Osteocyte (in vitro differentiated cells): ENCODE measurements around the gene GLB1L2. TPM values are rescaled to one million over a fixed set of nuclear protein-coding genes. Genes with fewer than 3 reads are reported as not detected.

Experiments
- DNase-seq: peaks from one replicate; pipeline ENCODE4 v3.0.0; 2021; ENCODE audit warnings: mixed read lengths; ENCODE audit not compliant: unreplicated experiment; ENCODE audit errors: extremely low spot score
- H3K27ac Mint-ChIP-seq: one replicate; pipeline ENCODE4 v1.8.0; 2021; ENCODE audit warnings: mild to moderate bottlenecking, mixed read lengths; ENCODE audit not compliant: unreplicated experiment
- H3K27me3 Mint-ChIP-seq: one replicate; pipeline ENCODE4 v1.8.0; 2021; ENCODE audit warnings: mixed read lengths; ENCODE audit not compliant: unreplicated experiment
- H3K36me3 Mint-ChIP-seq: one replicate; pipeline ENCODE4 v1.8.0; 2021; ENCODE audit warnings: mixed read lengths; ENCODE audit not compliant: unreplicated experiment
- H3K4me1 Mint-ChIP-seq: one replicate; pipeline ENCODE4 v1.8.0; 2021; ENCODE audit warnings: mixed read lengths; ENCODE audit not compliant: unreplicated experiment
- H3K4me3 Mint-ChIP-seq: one replicate; pipeline ENCODE4 v1.8.0; 2021; ENCODE audit warnings: mild to moderate bottlenecking, moderate library complexity, mixed read lengths; ENCODE audit not compliant: unreplicated experiment
- H3K9me3 Mint-ChIP-seq: one replicate; pipeline ENCODE4 v1.8.0; 2021; ENCODE audit warnings: mixed read lengths; ENCODE audit not compliant: unreplicated experiment
- total RNA-seq: library from RNA; stranded (reverse); gene quantifications from 2 replicates; pipeline ENCODE4 v1.2.1, GENCODE V29; 2021
- TF ChIP-seq, protein P1 (sequence below): fragments of 200-600 bp; sonication (generic); IDR thresholded peaks from 2 replicates; pipeline ENCODE4 v1.5.0; 2021; ENCODE audit warnings: antibody characterized with exemption, mild to moderate bottlenecking, moderate library complexity

Gene GLB1L2
- total RNA-seq, 1 donor from 2014 or later = not detected

DNA sequence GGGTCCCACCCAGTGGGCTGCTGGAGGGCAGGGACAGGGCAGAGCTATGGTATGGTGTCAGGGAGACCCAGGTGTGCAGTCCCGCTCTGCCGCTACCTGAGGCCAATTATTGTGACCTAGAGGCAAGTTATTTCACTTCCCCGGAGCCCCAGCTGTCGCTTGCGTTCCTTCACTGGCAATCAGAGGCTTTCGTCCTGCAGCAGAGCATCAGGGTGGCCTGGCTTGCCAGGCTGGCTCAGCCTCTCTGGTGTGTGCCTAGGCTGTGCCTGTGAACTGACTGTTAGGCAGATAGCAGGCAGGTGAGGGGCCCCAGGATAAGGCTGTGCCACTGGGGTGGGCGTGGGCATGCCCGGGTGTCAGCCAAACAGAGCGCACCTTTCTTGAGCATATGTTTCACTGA is 31.4 kb downstream of the GLB1L2 start:
- no peaks in the 10 kb centered on the region for H3K4me1 Mint-ChIP-seq
- no peaks in the 10 kb centered on the region for H3K36me3 Mint-ChIP-seq
- H3K27me3 Mint-ChIP-seq = peaks cover 2% of the 10 kb centered on the region
- no peaks in the 10 kb centered on the region for H3K9me3 Mint-ChIP-seq
- H3K4me3 Mint-ChIP-seq = no peak overlapping the region
- no peak for DNase-seq
- no peak overlapping the region for H3K27ac Mint-ChIP-seq
- TF ChIP-seq, protein P1, sequence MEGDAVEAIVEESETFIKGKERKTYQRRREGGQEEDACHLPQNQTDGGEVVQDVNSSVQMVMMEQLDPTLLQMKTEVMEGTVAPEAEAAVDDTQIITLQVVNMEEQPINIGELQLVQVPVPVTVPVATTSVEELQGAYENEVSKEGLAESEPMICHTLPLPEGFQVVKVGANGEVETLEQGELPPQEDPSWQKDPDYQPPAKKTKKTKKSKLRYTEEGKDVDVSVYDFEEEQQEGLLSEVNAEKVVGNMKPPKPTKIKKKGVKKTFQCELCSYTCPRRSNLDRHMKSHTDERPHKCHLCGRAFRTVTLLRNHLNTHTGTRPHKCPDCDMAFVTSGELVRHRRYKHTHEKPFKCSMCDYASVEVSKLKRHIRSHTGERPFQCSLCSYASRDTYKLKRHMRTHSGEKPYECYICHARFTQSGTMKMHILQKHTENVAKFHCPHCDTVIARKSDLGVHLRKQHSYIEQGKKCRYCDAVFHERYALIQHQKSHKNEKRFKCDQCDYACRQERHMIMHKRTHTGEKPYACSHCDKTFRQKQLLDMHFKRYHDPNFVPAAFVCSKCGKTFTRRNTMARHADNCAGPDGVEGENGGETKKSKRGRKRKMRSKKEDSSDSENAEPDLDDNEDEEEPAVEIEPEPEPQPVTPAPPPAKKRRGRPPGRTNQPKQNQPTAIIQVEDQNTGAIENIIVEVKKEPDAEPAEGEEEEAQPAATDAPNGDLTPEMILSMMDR = no peak

DNA sequence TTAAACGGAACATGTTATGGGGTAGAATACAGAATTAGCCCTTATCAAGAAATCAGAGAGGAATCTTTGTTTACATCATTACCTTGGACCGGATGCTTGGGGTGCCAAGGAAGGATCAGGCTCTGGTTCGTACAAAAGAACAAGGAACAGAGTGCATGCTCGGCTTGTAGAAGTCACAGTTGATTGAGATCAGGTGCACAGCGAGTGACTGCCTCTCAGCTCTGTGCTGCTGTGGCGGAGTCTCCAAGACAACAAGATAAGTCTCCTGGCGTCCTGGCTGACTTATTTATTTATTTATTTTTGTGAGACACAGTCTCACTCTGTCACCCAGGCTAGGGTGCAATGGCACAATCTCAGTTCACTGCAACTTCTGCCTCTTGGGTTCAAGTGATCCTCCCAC is 31.8 kb downstream of the GLB1L2 start:
- no peak for DNase-seq
- Mint-ChIP-seq H3K36me3 (no peaks in the 10 kb centered on the region), H3K4me1 (no peaks in the 10 kb centered on the region), H3K9me3 (no peaks in the 10 kb centered on the region), H3K4me3 (no peak overlapping the region), H3K27me3 (peaks cover 2% of the 10 kb centered on the region), H3K27ac (no peak overlapping the region)
- TF ChIP-seq, protein P1 = no peak

DNA sequence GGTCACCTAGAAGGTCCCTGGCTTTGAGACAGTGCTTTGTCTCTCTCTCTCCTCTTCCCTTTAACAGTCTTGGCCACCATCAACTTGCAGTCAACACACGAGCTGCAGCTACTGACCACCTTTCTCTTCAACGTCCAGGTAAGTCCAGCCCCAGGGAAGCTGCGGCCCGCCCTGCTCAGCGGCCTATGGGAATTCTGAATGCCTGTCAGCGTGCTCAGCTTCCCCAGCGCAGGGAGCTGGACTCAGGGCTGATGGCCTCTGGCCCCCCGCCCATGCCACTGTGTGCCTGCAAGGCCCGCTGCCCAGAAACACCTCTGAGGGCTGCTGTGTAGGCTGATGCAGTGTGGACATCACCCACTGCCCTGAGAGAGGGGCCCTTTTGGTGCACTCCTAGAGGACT is 32.5 kb downstream of the GLB1L2 start:
- Mint-ChIP-seq H3K27me3 (peaks cover 2% of the 10 kb centered on the region), H3K9me3 (no peaks in the 10 kb centered on the region), H3K4me1 (no peaks in the 10 kb centered on the region), H3K4me3 (no peak overlapping the region), H3K36me3 (no peaks in the 10 kb centered on the region), H3K27ac (no peak overlapping the region)
- TF ChIP-seq, protein P1 = no peak
- DNase-seq = no peak

DNA sequence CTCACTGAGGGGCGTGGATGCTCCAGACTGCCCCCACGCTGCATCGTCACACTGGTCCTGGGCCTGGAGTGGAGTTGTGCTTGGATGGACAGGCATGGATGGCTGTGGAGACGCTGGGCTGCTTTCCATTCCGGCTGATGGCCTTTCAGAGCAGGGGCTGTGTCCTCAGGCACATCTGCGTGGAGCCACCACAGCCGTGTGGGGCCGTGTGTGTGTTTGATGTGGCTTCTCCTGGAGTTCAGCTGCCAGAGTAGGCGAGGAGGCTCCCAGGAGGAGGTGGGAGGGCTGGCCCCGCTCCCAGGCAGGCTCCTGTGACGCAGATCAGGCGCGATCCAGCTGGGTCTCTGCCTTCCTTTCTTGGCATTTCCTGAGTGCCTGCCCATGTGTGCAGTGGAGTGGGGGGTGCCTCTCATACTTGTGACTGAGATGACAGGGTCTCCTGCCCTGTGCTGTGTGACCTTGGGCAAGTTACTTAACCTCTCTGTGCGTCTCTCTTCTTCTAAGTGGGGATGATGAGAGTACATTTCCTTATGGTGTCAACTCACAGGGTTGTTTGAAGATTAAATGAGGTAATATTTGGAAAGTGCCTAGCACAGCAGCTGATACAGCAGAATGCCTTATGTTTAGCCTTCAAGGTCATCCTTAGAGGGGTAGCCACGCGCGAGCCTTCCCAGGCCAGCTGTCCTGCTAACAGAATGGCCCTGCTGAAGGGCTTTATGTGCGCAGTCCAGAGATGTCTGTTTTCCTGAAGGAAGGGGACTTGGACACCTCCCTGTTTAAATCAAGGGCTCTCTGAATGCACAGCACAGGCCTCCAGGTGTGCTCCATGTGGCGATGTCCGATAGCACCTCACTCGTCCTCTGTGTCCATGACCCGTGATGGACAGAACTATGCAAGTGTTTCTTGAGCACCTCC is 33.5 kb downstream of the GLB1L2 start:
- H3K36me3 Mint-ChIP-seq = no peaks in the 10 kb centered on the region
- H3K27me3 Mint-ChIP-seq = peaks cover 2% of the 10 kb centered on the region
- TF ChIP-seq, protein P1 = no peak
- no peaks in the 10 kb centered on the region for H3K9me3 Mint-ChIP-seq
- no peaks in the 10 kb centered on the region for H3K4me1 Mint-ChIP-seq
- H3K4me3 Mint-ChIP-seq = no peak overlapping the region
- DNase-seq = no peak
- H3K27ac Mint-ChIP-seq = no peak overlapping the region

DNA sequence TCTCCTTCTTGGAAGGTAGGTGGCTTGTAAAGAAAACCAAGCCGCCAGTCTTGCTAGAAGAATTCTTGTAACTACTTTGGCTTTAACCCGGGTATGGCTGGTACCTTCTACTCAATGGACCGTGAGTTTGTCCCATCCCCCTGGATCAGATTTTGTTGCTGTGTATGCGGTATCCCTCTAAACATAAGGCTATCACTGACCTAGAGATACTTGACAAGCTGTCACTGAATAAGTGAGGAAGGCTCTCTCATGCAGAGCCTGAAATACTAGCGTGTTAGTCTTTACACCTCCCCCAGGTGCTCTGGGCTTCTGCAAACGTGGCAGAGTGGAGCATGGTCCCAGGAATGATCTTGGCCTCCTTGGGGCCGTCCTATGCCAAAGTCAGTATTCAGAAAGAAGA is 34.5 kb downstream of the GLB1L2 start:
- no peak for DNase-seq
- Mint-ChIP-seq H3K27me3 (peaks cover 2% of the 10 kb centered on the region), H3K36me3 (no peaks in the 10 kb centered on the region), H3K9me3 (no peaks in the 10 kb centered on the region), H3K4me1 (no peaks in the 10 kb centered on the region), H3K27ac (no peak overlapping the region), H3K4me3 (no peak overlapping the region)
- TF ChIP-seq, protein P1 = no peak
